COLO829 (cell line): ENCODE measurements around the gene VDR.
A peak's percentile ranks its signal among the peaks of the same experiment; 100 is the strongest.
"Not testable (repeated sequence)": the region's sequence is repeated elsewhere in the genome, so short reads cannot be mapped to it uniquely, and the experiment has no call there.

Source experiments
- DNase-seq: peaks from one replicate; pipeline ENCODE4 v3.0.0; 2012; ENCODE audit warnings: low spot score

The VDR gene

DNA sequence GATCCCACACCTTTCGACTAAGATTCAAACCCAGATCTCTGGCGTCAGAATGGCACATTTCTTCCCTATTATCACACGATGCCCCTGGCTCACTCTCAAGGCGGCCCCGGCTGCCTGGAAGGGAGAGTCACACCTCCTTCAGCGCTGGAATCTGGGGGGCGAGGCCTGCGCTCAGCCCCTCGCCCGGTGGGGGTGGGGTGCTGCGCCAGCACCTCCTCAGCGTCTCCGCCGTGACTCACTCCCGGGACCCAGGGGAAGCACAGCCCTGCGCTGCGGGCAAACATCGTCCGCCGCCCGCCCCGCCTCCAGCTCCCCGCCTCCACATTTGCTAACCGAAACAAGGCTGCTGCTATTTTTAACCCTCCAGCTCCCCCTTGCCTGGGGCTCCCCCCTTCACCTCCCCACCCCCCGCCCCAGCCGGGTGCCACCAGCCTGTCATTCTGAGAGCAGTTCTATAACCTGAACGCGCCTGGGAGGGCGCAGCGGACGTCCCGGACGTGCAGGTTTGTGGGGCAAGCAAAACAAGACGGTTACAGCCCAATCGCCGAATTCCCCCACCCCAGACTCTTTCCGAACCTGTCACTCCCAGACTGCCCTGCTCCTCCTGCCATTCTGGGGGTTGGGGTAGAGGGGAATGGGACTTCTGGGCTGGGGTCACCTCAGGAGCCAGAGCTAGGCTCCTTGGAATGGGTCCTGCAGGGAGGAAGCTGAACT is 91.8 kb downstream of the VDR start:
- DNase-seq, result peak; percentile 61

DNA sequence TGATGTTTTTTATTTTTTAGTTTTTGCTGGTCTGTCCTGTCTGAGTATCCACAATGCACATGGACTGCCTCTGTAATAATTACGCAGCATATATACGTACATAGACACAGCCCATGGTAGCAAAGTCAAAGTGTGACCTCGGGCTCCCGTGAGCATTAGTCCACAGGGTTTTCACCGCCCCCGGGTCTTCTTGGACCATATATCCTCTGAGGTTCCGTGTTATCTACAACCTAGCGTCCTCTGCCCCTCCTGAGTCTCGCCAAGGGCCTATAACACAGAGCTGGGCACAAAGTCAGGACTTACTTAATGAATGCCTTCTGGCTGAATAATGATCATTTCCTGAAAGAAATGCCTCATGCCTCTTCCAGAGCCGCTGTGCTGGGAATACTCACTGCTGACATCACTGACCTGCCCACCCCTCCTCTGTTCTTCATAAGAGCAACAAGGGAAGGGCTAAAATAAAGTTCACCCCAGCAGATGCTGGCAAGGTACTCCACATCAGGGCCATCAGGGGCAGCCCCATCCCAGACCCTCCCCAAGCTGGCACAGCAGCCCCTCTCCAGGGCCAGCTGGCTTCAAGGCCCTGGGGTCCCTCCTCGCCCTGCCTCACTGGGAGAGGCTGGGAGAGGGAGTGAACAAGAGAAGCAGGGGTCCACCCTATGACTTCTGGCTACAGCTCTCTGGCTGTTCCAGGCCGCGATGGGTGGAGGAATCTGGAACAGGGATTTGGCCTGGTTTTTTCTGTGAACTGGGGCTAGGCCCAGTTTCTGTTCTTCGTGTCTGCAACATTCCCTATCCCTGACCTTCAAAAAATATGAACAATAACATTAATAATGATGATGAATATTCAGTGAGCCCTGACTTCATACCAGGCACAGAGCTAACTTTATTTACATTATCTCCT is 93.0 kb downstream of the VDR start:
- no peak for DNase-seq

DNA sequence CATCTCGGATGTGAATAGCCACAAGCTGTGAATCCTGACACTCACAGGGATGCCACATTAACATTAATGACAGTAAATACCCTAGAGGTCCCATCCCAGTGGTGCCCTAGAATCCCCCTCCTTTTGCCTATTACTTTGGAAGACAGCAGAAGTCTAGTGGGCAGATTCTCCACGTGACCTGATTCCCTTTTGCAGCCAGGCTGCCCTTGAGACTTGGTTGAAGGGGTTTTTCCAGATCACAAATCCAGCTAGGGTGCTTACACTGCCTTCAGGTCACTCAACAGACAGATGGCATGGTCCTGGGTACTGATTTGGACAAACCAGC is 93.8 kb downstream of the VDR start:
- no peak for DNase-seq

DNA sequence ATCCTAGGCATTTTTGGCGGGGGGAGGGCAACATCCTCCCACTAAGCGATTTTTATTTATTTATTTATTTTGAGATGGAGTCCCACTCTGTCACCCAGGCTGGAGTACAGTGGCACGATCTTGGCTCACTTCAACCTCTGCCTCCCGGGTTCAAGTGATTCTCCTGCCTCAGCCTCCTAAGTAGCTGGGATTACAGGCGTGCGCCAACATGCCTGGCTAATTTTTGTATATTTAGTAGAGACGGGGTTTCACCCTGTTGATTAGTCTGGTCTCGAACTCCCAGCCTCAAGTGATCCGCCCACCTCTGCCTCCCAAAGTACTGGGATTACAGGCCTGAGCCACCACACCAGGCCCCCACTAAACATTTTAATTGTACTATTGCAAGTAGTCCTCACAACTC is 95.3 kb downstream of the VDR start:
- DNase-seq, result not testable (repeated sequence)

DNA sequence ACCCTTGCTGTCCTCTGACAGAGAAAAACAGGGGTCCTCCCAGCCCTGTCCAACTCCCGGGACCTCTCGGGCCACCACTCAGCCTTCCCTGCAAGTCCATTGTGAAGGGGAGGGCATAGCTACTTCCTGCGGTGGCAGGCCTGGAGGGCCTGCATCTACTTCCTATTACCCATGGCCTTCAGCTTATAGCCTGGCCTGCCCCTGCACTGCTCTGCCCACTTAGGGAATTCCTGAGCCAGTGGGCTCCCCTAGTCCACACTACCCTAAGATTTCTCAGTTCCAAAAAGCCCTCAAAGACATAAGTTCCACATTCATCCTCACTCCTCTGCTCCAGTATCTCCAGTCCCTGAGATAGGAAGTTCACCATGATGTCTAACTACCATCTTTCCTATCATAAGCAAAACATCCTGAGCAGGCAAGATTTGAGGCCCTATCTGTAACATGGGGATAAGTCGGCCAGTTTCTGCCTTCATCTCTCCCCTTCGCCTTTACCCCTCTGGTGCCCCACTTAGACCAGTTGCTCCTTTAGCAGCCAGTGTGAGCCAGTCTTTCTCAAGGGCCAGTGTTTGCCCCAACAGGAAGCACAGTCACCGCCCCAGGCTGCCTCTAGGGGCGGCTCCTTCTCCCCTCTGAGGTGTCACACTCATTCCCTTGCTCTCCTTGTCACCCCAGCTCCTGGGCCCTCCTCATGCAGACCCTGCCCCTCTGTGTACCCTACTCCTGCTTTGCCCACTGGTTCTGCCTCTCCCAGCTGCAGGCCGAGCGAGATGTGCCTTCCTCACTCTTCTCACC is 96.0 kb downstream of the VDR start:
- DNase-seq, result no peak

- DNase-seq, result no peak
Observed at GRCh38 chr12:47808050-47808449, 96.7 kb downstream of the VDR start.

GRCh38 chr12:47807338-47807737 is 97.5 kb downstream of the VDR start:
- DNase-seq, result no peak

- no peak for DNase-seq
Observed at GRCh38 chr12:47805417-47805816, 99.4 kb downstream of the VDR start.

DNA sequence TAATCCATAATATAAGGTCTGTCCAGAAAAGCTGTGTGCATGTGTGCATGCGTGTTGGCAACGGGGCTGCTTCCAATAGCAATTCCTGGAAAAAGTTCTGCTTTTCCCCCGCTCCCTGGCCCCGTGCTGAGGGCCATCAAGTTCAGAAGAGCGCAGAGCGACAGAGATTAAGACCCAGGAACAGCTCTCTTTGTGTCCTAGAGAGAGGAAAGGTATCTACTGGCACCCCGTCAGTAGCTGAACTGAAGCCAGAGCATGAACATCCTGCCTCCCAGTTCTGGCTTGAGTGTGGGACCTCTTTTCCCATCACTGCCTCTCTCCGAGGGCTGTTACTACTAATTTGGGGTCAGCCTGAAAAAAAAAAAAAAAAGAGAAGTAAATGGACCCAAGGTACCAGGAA is 100.6 kb downstream of the VDR start:
- DNase-seq, result no peak

GRCh38 chr12:47803191-47803875 is 101.5 kb downstream of the VDR start:
- no peak for DNase-seq

DNA sequence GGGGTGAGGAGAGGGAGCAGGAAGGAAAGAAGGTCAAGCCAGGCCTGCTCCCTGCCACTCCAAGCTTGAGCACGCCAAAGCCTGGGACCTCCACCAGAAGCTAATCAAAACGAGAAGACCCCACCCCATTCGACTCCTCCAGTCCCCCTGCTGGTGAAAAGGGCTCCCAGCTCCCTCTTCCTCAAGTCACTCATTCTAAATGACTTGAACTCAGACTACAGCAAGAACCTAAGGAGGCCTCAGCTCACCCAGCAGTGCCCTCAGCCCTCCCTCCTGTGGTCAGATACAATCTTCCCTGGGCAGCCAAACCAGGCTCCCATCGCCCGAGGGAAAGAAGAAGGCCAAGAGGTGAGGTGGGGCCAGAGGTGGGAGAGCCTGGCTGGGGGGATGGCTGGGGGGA is 102.5 kb downstream of the VDR start:
- DNase-seq, result no peak

GRCh38 chr12:47801904-47802246 is 102.9 kb downstream of the VDR start:
- no peak for DNase-seq

- DNase-seq, result no peak
Observed at GRCh38 chr12:47801170-47801903, 103.5 kb downstream of the VDR start.

GRCh38 chr12:47800582-47800981 is 104.2 kb downstream of the VDR start:
- no peak for DNase-seq

DNA sequence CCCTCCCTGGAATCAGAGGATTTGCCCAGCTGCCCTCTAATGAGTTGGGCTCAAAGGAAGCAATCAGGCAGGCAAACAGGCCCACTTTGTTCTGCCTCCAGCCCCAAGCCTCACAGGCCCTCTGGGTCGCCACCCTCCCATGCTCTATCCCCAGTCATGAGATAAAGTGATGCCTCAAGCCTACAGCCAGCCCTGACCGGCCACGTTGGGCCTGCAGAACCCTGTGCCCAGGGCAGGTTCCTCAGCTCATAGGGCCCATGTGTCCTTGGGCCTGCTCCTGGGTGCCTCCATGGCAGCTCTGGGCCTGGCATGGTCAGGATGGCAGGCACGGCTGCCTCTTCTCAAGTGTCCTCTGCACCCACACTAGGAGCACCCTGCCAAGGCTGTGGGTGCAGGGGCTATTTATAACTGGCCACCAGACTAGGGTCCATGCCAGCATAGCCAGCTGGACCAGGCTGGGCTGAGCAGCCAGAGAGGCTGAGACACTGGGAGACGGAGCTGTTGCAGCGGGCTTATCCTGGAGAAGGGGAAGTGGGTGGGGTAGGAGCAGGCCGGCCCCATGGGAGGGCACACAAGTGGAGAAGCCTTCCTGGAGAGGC is 105.3 kb downstream of the VDR start:
- DNase-seq, result peak; percentile 46

DNA sequence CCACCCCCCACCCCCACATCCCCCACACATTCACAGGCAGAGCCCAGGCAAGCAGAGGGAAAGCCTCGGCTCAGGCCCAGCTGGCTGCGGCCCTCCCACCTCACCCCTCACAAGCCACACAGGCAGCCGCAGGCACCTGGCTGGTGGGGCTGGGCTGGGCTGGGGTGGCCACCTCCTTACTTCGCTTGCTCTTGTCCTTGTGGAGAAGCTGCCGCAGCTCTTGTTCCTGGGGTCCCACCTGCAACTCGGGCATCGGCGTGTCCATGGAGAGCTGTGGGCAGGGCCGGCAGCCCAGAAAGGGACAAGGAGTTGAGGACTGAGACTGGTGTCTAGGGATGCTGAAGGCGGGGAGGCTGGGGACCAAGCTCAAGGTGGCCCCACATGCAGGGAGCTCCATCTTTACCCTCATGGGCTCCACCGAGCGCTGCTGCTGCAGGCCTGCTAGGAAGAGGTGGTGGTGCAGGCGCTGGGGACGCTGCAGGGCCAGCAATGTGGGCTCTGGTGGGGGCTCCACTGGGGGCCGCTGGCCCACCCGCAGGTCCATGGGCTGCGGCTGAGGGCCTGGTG is 106.3 kb downstream of the VDR start:
- DNase-seq, result no peak

GRCh38 chr12:47797441-47797840 is 107.4 kb downstream of the VDR start:
- no peak for DNase-seq

- no peak for DNase-seq
Observed at GRCh38 chr12:47795814-47796411, 108.9 kb downstream of the VDR start.

GRCh38 chr12:47795121-47795813 is 109.5 kb downstream of the VDR start:
- DNase-seq, result no peak

DNA sequence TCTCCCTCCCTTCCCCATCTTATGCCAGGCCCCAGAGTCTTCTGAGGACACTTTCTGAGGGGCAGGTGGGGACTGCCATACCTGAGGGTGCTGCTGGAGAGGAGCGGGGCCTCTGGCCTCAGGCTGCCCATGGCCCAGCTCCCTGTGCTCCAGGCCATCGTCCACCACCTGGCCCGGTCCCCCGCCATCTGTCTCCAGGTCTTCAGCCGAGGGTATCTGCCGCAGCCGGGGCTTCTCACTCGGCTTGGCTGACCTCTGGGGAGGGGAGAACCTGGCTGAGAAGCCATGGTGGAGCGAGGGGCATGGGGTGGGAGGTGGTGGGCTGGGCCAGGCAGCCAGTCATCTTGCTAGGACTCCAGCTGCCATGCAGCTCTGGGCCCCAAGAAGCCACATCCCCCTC is 110.1 kb downstream of the VDR start:
- no peak for DNase-seq
